WTC11 (cell line): ENCODE measurements around the gene CLMN.

Experiments
- FOXJ3 ChIP-seq: sonication (generic); formaldehyde crosslinking; IDR thresholded peaks from 2 replicates; pipeline ENCODE4 v1.9.0; 2021; ENCODE audit warnings: missing genetic modification reagents, mild to moderate bottlenecking, borderline replicate concordance
- FOXK1 ChIP-seq: sonication (generic); formaldehyde crosslinking; IDR thresholded peaks from 2 replicates; pipeline ENCODE4 v1.8.0; 2022; ENCODE audit warnings: mild to moderate bottlenecking, moderate library complexity, missing genetic modification reagents
- JUN ChIP-seq: sonication (generic); formaldehyde crosslinking; IDR thresholded peaks from 2 replicates; pipeline ENCODE4 v1.8.0; 2023; ENCODE audit warnings: mild to moderate bottlenecking, missing genetic modification reagents
- MYBL2 ChIP-seq: sonication (generic); formaldehyde crosslinking; IDR thresholded peaks from 2 replicates; pipeline ENCODE4 v1.8.1; 2023; ENCODE audit warnings: mild to moderate bottlenecking, moderate library complexity, missing genetic modification reagents
- SP1 ChIP-seq: sonication (generic); formaldehyde crosslinking; conservative IDR thresholded peaks from 2 replicates; pipeline ENCODE4 v1.8.1; 2022; ENCODE audit warnings: missing genetic modification reagents
- ZBTB21 ChIP-seq: sonication (generic); formaldehyde crosslinking; IDR thresholded peaks from 2 replicates; pipeline ENCODE4 v1.8.1; 2023; ENCODE audit warnings: mild to moderate bottlenecking, missing genetic modification reagents, borderline replicate concordance
- ZNF317 ChIP-seq: sonication (generic); formaldehyde crosslinking; IDR thresholded peaks from 2 replicates; pipeline ENCODE4 v1.8.1; 2023; ENCODE audit warnings: low read depth, mild to moderate bottlenecking, moderate library complexity, missing genetic modification reagents, borderline replicate concordance
- TF ChIP-seq, protein P1 (sequence below): sonication (generic); formaldehyde crosslinking; IDR thresholded peaks from 2 replicates; pipeline ENCODE4 v1.8.1; 2023; ENCODE audit warnings: mild to moderate bottlenecking, missing genetic modification reagents, moderate library complexity
- TF ChIP-seq, protein P2 (sequence below): fragments of 200-600 bp; IDR thresholded peaks from 2 replicates; pipeline ENCODE4 v1.8.0; 2022; ENCODE audit warnings: antibody characterized with exemption
- TF ChIP-seq, protein P3 (sequence below): sonication (generic); formaldehyde crosslinking; IDR thresholded peaks from 2 replicates; pipeline ENCODE4 v1.8.1; 2023; ENCODE audit warnings: mild to moderate bottlenecking, missing genetic modification reagents
- TF ChIP-seq, protein P4 (sequence below): sonication (generic); formaldehyde crosslinking; IDR thresholded peaks from 2 replicates; pipeline ENCODE4 v1.8.0; 2022; ENCODE audit warnings: missing genetic modification reagents
- TF ChIP-seq, protein P5 (sequence below): sonication (generic); formaldehyde crosslinking; IDR thresholded peaks from 2 replicates; pipeline ENCODE4 v1.8.1; 2022; ENCODE audit warnings: low read depth, missing genetic modification reagents, borderline replicate concordance
- TF ChIP-seq, protein P6 (sequence below): sonication (generic); formaldehyde crosslinking; conservative IDR thresholded peaks from 2 replicates; pipeline ENCODE4 v1.8.1; 2022; ENCODE audit warnings: mild to moderate bottlenecking, missing genetic modification reagents

DNA sequence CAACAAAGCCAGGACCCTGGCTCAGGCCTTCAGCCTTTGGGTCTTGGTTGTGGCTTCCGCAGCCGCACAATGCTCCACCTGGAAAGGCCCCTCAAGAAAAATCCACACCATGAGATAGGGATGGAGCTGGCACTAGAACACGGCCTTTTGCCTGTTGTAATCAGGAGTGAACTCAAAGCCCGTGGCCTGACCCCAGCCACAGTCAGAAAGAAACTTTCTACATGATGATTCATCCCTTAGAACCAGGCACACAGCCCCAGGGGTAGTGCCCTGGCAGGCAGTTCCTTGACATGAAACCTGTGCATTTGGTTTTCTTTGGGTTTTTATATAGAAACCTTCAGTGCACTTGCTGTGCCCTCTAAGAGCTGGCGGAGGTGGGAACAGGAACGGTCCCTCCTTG is 5.1 kb downstream of the CLMN start:
- TF ChIP-seq, protein P1, sequence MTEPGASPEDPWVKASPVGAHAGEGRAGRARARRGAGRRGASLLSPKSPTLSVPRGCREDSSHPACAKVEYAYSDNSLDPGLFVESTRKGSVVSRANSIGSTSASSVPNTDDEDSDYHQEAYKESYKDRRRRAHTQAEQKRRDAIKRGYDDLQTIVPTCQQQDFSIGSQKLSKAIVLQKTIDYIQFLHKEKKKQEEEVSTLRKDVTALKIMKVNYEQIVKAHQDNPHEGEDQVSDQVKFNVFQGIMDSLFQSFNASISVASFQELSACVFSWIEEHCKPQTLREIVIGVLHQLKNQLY (CRISPR knock-in tag), result no peak
- TF ChIP-seq ZNF317 (CRISPR knock-in tag) (no peak), MYBL2 (CRISPR knock-in tag) (no peak), ZBTB21 (CRISPR knock-in tag) (no peak), JUN (no peak), SP1 (CRISPR knock-in tag) (no peak), FOXK1 (CRISPR knock-in tag) (no peak), FOXJ3 (no peak)
- TF ChIP-seq, protein P2, sequence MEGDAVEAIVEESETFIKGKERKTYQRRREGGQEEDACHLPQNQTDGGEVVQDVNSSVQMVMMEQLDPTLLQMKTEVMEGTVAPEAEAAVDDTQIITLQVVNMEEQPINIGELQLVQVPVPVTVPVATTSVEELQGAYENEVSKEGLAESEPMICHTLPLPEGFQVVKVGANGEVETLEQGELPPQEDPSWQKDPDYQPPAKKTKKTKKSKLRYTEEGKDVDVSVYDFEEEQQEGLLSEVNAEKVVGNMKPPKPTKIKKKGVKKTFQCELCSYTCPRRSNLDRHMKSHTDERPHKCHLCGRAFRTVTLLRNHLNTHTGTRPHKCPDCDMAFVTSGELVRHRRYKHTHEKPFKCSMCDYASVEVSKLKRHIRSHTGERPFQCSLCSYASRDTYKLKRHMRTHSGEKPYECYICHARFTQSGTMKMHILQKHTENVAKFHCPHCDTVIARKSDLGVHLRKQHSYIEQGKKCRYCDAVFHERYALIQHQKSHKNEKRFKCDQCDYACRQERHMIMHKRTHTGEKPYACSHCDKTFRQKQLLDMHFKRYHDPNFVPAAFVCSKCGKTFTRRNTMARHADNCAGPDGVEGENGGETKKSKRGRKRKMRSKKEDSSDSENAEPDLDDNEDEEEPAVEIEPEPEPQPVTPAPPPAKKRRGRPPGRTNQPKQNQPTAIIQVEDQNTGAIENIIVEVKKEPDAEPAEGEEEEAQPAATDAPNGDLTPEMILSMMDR, result no peak
- TF ChIP-seq, protein P3, sequence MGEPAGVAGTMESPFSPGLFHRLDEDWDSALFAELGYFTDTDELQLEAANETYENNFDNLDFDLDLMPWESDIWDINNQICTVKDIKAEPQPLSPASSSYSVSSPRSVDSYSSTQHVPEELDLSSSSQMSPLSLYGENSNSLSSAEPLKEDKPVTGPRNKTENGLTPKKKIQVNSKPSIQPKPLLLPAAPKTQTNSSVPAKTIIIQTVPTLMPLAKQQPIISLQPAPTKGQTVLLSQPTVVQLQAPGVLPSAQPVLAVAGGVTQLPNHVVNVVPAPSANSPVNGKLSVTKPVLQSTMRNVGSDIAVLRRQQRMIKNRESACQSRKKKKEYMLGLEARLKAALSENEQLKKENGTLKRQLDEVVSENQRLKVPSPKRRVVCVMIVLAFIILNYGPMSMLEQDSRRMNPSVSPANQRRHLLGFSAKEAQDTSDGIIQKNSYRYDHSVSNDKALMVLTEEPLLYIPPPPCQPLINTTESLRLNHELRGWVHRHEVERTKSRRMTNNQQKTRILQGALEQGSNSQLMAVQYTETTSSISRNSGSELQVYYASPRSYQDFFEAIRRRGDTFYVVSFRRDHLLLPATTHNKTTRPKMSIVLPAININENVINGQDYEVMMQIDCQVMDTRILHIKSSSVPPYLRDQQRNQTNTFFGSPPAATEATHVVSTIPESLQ (CRISPR knock-in tag), result no peak
- TF ChIP-seq, protein P4, sequence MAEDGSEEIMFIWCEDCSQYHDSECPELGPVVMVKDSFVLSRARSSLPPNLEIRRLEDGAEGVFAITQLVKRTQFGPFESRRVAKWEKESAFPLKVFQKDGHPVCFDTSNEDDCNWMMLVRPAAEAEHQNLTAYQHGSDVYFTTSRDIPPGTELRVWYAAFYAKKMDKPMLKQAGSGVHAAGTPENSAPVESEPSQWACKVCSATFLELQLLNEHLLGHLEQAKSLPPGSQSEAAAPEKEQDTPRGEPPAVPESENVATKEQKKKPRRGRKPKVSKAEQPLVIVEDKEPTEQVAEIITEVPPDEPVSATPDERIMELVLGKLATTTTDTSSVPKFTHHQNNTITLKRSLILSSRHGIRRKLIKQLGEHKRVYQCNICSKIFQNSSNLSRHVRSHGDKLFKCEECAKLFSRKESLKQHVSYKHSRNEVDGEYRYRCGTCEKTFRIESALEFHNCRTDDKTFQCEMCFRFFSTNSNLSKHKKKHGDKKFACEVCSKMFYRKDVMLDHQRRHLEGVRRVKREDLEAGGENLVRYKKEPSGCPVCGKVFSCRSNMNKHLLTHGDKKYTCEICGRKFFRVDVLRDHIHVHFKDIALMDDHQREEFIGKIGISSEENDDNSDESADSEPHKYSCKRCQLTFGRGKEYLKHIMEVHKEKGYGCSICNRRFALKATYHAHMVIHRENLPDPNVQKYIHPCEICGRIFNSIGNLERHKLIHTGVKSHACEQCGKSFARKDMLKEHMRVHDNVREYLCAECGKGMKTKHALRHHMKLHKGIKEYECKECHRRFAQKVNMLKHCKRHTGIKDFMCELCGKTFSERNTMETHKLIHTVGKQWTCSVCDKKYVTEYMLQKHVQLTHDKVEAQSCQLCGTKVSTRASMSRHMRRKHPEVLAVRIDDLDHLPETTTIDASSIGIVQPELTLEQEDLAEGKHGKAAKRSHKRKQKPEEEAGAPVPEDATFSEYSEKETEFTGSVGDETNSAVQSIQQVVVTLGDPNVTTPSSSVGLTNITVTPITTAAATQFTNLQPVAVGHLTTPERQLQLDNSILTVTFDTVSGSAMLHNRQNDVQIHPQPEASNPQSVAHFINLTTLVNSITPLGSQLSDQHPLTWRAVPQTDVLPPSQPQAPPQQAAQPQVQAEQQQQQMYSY (CRISPR knock-in tag), result no peak
- TF ChIP-seq, protein P5, sequence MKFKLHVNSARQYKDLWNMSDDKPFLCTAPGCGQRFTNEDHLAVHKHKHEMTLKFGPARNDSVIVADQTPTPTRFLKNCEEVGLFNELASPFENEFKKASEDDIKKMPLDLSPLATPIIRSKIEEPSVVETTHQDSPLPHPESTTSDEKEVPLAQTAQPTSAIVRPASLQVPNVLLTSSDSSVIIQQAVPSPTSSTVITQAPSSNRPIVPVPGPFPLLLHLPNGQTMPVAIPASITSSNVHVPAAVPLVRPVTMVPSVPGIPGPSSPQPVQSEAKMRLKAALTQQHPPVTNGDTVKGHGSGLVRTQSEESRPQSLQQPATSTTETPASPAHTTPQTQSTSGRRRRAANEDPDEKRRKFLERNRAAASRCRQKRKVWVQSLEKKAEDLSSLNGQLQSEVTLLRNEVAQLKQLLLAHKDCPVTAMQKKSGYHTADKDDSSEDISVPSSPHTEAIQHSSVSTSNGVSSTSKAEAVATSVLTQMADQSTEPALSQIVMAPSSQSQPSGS, result no peak
- TF ChIP-seq, protein P6, sequence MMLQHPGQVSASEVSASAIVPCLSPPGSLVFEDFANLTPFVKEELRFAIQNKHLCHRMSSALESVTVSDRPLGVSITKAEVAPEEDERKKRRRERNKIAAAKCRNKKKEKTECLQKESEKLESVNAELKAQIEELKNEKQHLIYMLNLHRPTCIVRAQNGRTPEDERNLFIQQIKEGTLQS (CRISPR knock-in tag), result no peak
